ENCODE measurements around the gene PLA2G4D.
A peak's percentile ranks its signal among the peaks of the same experiment; 100 is the strongest.

Gene PLA2G4D

GRCh38 chr15:42070279-42070975, 23.9 kb downstream of the PLA2G4D start:
- peaks cover 2 to 5% of the 10 kb centered on the region in 2 donors for H3K4me1 Mint-ChIP-seq (ENCODE audit: low read depth in 2 of 2)
- no peak overlapping the region for H3K27ac Mint-ChIP-seq

GRCh38 chr15:42069496-42070278, 24.7 kb downstream of the PLA2G4D start:
- Mint-ChIP-seq H3K9me3 (peaks cover 0 to 4% of the 10 kb centered on the region in 2 donors), H3K27ac (no peak overlapping the region), H3K36me3 (ENCODE audit: insufficient read depth) (peaks cover 4% of the 10 kb centered on the region), H3K4me1 (ENCODE audit: low read depth in 2 of 2) (peaks cover 2 to 5% of the 10 kb centered on the region in 2 donors), H3K27me3 (peaks cover 26 to 57% of the 10 kb centered on the region in 2 donors), H3K4me3 (no peak overlapping the region)
- DNase-seq (no peak), ATAC-seq (replicated peaks) (no peak)

More at GRCh38 chr15:42070279-42070975, 23.9 kb downstream of the PLA2G4D start:
- DNase-seq, result no peak
- Mint-ChIP-seq H3K27me3 (peaks cover 24 to 50% of the 10 kb centered on the region in 2 donors), H3K36me3 (ENCODE audit: insufficient read depth) (peaks cover 4% of the 10 kb centered on the region), H3K4me3 (no peak overlapping the region), H3K9me3 (peaks cover 0 to 4% of the 10 kb centered on the region in 2 donors)
- no peak for ATAC-seq (replicated peaks)

- ATAC-seq (replicated peaks) (no peak), DNase-seq (no peak)
- no peak overlapping the region for H3K27ac Mint-ChIP-seq
- peaks cover 0 to 4% of the 10 kb centered on the region in 2 donors for H3K9me3 Mint-ChIP-seq
- H3K27me3 Mint-ChIP-seq, result peaks cover 33 to 63% of the 10 kb centered on the region in 2 donors
- H3K4me1 Mint-ChIP-seq (ENCODE audit: low read depth in 2 of 2), result peaks cover 2 to 5% of the 10 kb centered on the region in 2 donors
- no peak overlapping the region for H3K4me3 Mint-ChIP-seq
- H3K36me3 Mint-ChIP-seq (ENCODE audit: insufficient read depth), result peaks cover 4% of the 10 kb centered on the region
Observed at GRCh38 chr15:42069025-42069424, 25.3 kb downstream of the PLA2G4D start.

DNA sequence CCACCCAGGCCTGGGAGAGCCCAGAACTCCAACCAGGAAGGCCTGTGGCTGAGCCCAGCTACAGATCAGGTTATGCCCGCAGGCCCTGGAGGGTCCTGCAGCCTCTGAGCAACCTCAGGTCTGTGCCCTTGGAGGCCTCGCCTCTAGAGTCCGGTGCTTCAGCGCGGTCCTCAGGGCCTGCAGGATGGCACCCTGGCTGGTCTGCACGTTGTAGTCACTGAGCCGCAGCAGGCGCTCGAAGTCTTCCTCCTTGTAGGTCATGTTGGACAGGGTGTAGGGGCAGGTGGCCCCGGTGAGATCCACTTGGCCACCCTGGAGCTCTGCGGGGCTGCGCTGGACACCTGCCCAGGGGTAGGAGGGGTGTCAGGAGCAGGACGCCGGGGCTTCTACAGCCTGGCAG, 25.8 kb downstream of the PLA2G4D start:
- Mint-ChIP-seq H3K4me3 (no peak overlapping the region), H3K36me3 (ENCODE audit: insufficient read depth) (peaks cover 4% of the 10 kb centered on the region), H3K27ac (no peak overlapping the region), H3K27me3 (peaks cover 37 to 65% of the 10 kb centered on the region in 2 donors), H3K4me1 (ENCODE audit: low read depth in 2 of 2) (peaks cover 2 to 5% of the 10 kb centered on the region in 2 donors), H3K9me3 (peaks cover 0 to 4% of the 10 kb centered on the region in 2 donors)
- ATAC-seq (replicated peaks) (no peak), DNase-seq (no peak)

GRCh38 chr15:42066764-42067415, 27.5 kb downstream of the PLA2G4D start:
- H3K27me3 Mint-ChIP-seq, result peaks cover 44 to 82% of the 10 kb centered on the region in 2 donors
- peaks cover 4% of the 10 kb centered on the region for H3K36me3 Mint-ChIP-seq (ENCODE audit: insufficient read depth)

GRCh38 chr15:42065468-42065867, 28.9 kb downstream of the PLA2G4D start:
- no peak overlapping the region for H3K4me3 Mint-ChIP-seq
- no peak for ATAC-seq (replicated peaks)
- no peak overlapping the region for H3K27ac Mint-ChIP-seq
- H3K36me3 Mint-ChIP-seq (ENCODE audit: insufficient read depth), result peaks cover 4% of the 10 kb centered on the region
- no peak for DNase-seq
- H3K9me3 Mint-ChIP-seq, result peaks cover 0 to 4% of the 10 kb centered on the region in 2 donors
- peaks cover 44 to 71% of the 10 kb centered on the region in 2 donors for H3K27me3 Mint-ChIP-seq
- peaks cover 2 to 5% of the 10 kb centered on the region in 2 donors for H3K4me1 Mint-ChIP-seq (ENCODE audit: low read depth in 2 of 2)

More at GRCh38 chr15:42066764-42067415, 27.5 kb downstream of the PLA2G4D start:
- ATAC-seq (replicated peaks), result no peak
- no peak overlapping the region for H3K4me3 Mint-ChIP-seq
- peaks cover 0 to 4% of the 10 kb centered on the region in 2 donors for H3K9me3 Mint-ChIP-seq
- H3K4me1 Mint-ChIP-seq (ENCODE audit: low read depth in 2 of 2), result peaks cover 2 to 5% of the 10 kb centered on the region in 2 donors
- H3K27ac Mint-ChIP-seq, result no peak overlapping the region
- DNase-seq, result no peak

DNA sequence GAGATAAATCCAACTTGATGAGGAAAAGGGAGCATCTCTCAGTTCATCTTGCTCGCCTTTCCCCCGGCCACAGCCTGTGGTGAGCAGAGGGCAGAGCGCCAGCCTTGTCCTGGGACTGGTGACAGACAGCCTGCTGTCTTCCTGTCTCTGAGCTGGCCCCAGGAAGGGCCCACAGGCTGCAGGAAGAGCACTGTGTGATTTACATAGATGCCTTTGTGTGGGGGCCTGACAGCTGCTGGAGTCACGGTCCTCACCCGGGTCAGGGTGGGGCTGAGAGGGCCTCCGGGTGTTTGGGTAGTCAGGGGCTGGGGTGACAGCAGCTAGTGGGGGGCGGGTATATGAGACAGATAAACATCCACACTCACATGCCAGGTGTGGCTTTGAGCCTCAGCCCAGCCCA, 29.3 kb downstream of the PLA2G4D start:
- Mint-ChIP-seq H3K36me3 (ENCODE audit: insufficient read depth) (peaks cover 5% of the 10 kb centered on the region), H3K27ac (no peak overlapping the region), H3K27me3 (peaks cover 44 to 71% of the 10 kb centered on the region in 2 donors), H3K4me1 (ENCODE audit: low read depth in 2 of 2) (peaks cover 5 to 6% of the 10 kb centered on the region in 2 donors), H3K9me3 (peaks cover 0 to 4% of the 10 kb centered on the region in 2 donors), H3K4me3 (no peak overlapping the region)
- ATAC-seq (replicated peaks) (no peak), DNase-seq (no peak)

DNA sequence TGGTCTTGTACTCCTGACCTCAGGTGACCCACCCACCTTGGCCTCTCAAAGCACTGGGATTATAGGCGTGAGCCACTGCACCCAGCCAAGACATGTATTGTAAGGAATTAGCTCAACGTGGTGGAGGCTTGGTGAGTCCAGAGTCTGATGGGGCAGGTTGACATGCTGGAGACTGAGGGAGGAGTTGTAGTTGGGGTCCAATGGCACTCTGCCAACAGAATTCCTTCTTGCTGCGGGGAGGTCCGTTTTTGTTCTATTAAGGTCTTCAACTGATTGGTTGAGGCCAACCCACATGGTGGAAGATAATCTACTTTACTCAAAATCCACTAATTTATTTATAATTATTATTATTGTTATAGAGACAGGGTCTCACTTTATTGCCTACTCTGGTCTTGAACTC, 30.1 kb downstream of the PLA2G4D start:
- Mint-ChIP-seq H3K36me3 (ENCODE audit: insufficient read depth) (peaks cover 6% of the 10 kb centered on the region), H3K27ac (no peak overlapping the region), H3K4me1 (ENCODE audit: low read depth in 2 of 2) (peaks cover 5 to 7% of the 10 kb centered on the region in 2 donors), H3K9me3 (peaks cover 0 to 4% of the 10 kb centered on the region in 2 donors), H3K4me3 (no peak overlapping the region), H3K27me3 (peaks cover 41 to 66% of the 10 kb centered on the region in 2 donors)
- ATAC-seq (replicated peaks), result no peak
- DNase-seq, result no peak

GRCh38 chr15:42063122-42063848, 31.1 kb downstream of the PLA2G4D start:
- no peak for ATAC-seq (replicated peaks)
- H3K36me3 Mint-ChIP-seq (ENCODE audit: insufficient read depth), result peaks cover 6% of the 10 kb centered on the region
- no peak overlapping the region for H3K27ac Mint-ChIP-seq
- peaks cover 36 to 59% of the 10 kb centered on the region in 2 donors for H3K27me3 Mint-ChIP-seq
- no peak overlapping the region for H3K4me3 Mint-ChIP-seq
- peaks cover 5 to 7% of the 10 kb centered on the region in 2 donors for H3K4me1 Mint-ChIP-seq (ENCODE audit: low read depth in 2 of 2)
- DNase-seq, result no peak
- peaks cover 0 to 4% of the 10 kb centered on the region in 2 donors for H3K9me3 Mint-ChIP-seq

GRCh38 chr15:42062284-42062806, 32.0 kb downstream of the PLA2G4D start:
- H3K27ac Mint-ChIP-seq, result no peak overlapping the region
- H3K9me3 Mint-ChIP-seq, result no peaks in the 10 kb centered on the region
- peaks cover 40 to 61% of the 10 kb centered on the region in 2 donors for H3K27me3 Mint-ChIP-seq
- peaks cover 5 to 8% of the 10 kb centered on the region in 2 donors for H3K4me1 Mint-ChIP-seq (ENCODE audit: low read depth in 2 of 2)
- DNase-seq (no peak), ATAC-seq (replicated peaks) (no peak)
- peaks cover 6% of the 10 kb centered on the region for H3K36me3 Mint-ChIP-seq (ENCODE audit: insufficient read depth)
- H3K4me3 Mint-ChIP-seq, result no peak overlapping the region

GRCh38 chr15:42060797-42061196, 33.6 kb downstream of the PLA2G4D start:
- Mint-ChIP-seq H3K9me3 (no peaks in the 10 kb centered on the region), H3K27me3 (peaks cover 46 to 61% of the 10 kb centered on the region in 2 donors), H3K4me1 (ENCODE audit: low read depth in 2 of 2) (peaks cover 4 to 10% of the 10 kb centered on the region in 2 donors), H3K4me3 (no peak overlapping the region), H3K36me3 (ENCODE audit: insufficient read depth) (peaks cover 3% of the 10 kb centered on the region), H3K27ac (no peak overlapping the region)
- ATAC-seq (replicated peaks), result no peak
- DNase-seq, result no peak

DNA sequence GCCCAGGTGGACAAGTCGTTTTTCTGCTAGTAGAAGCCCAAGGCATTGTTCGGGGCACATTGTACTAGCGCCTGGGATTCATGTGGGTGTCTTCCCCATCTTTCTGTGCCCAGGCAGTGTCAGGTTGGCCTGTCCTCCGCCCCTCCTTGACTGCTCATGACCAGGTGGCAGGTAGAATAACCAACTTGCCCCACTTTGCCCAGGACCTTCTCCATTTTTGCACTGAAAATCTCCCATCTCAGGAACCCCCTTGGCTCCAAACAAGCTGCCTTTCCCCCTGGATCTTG, 33.9 kb downstream of the PLA2G4D start:
- peak overlapping the region in 1 of 2 donors; percentile 33 for H3K27ac Mint-ChIP-seq
- H3K27me3 Mint-ChIP-seq, result peaks cover 47 to 61% of the 10 kb centered on the region in 2 donors
- no peak for ATAC-seq (replicated peaks)
- H3K4me1 Mint-ChIP-seq (ENCODE audit: low read depth in 2 of 2), result peaks cover 4 to 10% of the 10 kb centered on the region in 2 donors
- DNase-seq, result no peak
- H3K36me3 Mint-ChIP-seq (ENCODE audit: insufficient read depth), result peaks cover 3% of the 10 kb centered on the region
- no peaks in the 10 kb centered on the region for H3K9me3 Mint-ChIP-seq
- H3K4me3 Mint-ChIP-seq, result peak overlapping the region in 1 of 2 donors; percentile 41
